B cell (primary cell): ENCODE data around the gene MTX1.
"Not testable (repeated sequence)": the region's sequence is repeated elsewhere in the genome, so short reads cannot be mapped to it uniquely, and the experiment has no call there.

Source experiments
- EZH2 ChIP-seq: IDR thresholded peaks from 2 replicates; pipeline ENCODE4 v1.6.1; 2012; ENCODE audit warnings: borderline replicate concordance, low read depth, mild to moderate bottlenecking, moderate library complexity, low read length; ENCODE audit not compliant: insufficient read depth, poor library complexity, severe bottlenecking
- TF ChIP-seq, protein P1 (sequence below): fragments of 200-600 bp; IDR thresholded peaks from one replicate; pipeline ENCODE4 v1.8.0; 2022; ENCODE audit warnings: antibody characterized with exemption, mild to moderate bottlenecking

- TF ChIP-seq, protein P1, sequence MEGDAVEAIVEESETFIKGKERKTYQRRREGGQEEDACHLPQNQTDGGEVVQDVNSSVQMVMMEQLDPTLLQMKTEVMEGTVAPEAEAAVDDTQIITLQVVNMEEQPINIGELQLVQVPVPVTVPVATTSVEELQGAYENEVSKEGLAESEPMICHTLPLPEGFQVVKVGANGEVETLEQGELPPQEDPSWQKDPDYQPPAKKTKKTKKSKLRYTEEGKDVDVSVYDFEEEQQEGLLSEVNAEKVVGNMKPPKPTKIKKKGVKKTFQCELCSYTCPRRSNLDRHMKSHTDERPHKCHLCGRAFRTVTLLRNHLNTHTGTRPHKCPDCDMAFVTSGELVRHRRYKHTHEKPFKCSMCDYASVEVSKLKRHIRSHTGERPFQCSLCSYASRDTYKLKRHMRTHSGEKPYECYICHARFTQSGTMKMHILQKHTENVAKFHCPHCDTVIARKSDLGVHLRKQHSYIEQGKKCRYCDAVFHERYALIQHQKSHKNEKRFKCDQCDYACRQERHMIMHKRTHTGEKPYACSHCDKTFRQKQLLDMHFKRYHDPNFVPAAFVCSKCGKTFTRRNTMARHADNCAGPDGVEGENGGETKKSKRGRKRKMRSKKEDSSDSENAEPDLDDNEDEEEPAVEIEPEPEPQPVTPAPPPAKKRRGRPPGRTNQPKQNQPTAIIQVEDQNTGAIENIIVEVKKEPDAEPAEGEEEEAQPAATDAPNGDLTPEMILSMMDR, result not testable (repeated sequence)
- TF ChIP-seq EZH2, result not testable (repeated sequence)
These were observed 3.0 kb downstream of the MTX1 start for GRCh38 chr1:155211381-155212050.
